DND-41 (cell line): ENCODE data around the gene FOXP1.

Experiments
- CTCF ChIP-seq: IDR thresholded peaks from 2 replicates; pipeline ENCODE4 v1.5.1; 2012; ENCODE audit warnings: borderline replicate concordance, low read length, moderate library complexity, mild to moderate bottlenecking; ENCODE audit not compliant: poor library complexity, severe bottlenecking; ENCODE audit errors: extremely low read depth
- EZH2 ChIP-seq: IDR thresholded peaks from 3 replicates; pipeline ENCODE4 v1.6.1; 2012; ENCODE audit warnings: borderline replicate concordance, low read depth, mild to moderate bottlenecking, moderate library complexity, low read length, inconsistent platforms; ENCODE audit not compliant: severe bottlenecking

- TF ChIP-seq CTCF (no peak), EZH2 (no peak)
These were observed 162.1 kb downstream of the FOXP1 start for GRCh38 chr3:71421475-71421819.
